ENCODE measurements around the gene FMN1. TPM values are rescaled to one million over a fixed set of nuclear protein-coding genes. Genes with fewer than 3 reads are reported as not detected.

The FMN1 gene
- total RNA-seq, 1 donor from 2014 or later = 0.02 TPM

DNA sequence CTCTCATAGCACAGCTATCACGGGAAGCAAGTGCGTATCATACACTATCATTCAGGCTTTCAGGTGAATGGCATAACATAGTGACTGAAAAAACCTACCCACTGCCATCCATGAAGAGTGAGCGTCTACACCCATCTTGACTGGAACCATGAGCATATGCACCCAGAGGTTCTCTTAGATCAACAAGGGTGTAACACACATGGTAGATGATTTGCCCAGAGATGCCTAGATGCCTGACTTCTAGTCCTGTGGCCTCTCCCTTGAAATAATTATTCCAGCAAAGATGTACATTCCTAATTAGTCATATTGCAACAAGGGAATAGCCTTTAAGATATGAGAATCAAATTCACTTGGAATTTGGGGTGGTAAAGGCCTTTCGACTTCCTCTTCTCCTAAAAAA, 248.3 kb downstream of the FMN1 start:
- no peak for DNase-seq
- Mint-ChIP-seq H3K9me3 (no peaks in the 10 kb centered on the region), H3K4me3 (no peak overlapping the region), H3K27me3 (peaks cover 3% of the 10 kb centered on the region), H3K36me3 (ENCODE audit: low read depth) (no peaks in the 10 kb centered on the region), H3K4me1 (no peaks in the 10 kb centered on the region), H3K27ac (no peak overlapping the region)
- intact Hi-C loops (cut with micrococcal nuclease) = no loop called here

DNA sequence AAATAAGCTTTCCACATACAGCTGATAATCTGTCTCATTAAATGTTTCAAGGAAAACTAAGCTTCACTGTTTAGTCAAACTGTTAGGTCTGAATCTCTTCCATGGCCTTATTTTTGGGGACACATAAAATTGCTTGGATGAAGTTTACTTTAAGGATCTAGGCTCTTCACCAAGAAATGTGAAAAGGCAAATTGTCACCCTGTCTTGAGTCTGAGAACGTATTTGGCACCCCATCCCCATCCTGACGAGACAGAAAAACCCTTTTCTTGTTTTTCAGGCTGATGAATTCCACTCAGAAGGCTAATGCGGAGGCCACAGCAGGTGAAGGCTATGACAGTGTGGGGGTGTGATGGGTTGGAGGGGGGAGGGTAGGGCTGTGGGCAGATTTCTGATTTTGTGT, 250.1 kb downstream of the FMN1 start:
- Mint-ChIP-seq H3K36me3 (ENCODE audit: low read depth) (no peaks in the 10 kb centered on the region), H3K27ac (no peak overlapping the region), H3K4me3 (no peak overlapping the region), H3K27me3 (peaks cover 2% of the 10 kb centered on the region), H3K9me3 (no peaks in the 10 kb centered on the region), H3K4me1 (no peaks in the 10 kb centered on the region)
- DNase-seq = no peak
- intact Hi-C loops (cut with micrococcal nuclease) = no loop called here

DNA sequence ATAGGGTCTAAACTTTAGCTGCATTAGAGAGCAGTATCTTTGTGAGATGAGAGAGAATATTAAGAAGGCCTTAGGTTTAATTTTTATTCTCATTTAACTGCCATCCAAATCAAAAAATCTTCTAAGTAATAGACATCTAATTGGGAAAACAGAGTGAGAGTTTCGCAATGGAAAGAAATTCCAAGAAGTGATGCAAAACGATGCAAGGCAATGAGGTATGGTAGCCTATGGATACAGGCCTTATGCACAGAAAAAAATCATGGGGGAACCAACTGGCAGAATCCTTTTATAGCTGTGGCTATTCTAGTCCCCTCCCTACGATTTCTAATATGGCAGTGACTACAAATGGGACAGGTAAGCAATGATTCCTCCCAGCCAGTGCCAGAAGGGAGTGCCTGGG, 250.8 kb downstream of the FMN1 start:
- intact Hi-C loops (cut with micrococcal nuclease) = no loop called here
- H3K9me3 Mint-ChIP-seq = no peaks in the 10 kb centered on the region
- H3K27ac Mint-ChIP-seq = no peak overlapping the region
- H3K27me3 Mint-ChIP-seq = no peaks in the 10 kb centered on the region
- DNase-seq = no peak
- H3K4me3 Mint-ChIP-seq = no peak overlapping the region
- no peaks in the 10 kb centered on the region for H3K4me1 Mint-ChIP-seq
- no peaks in the 10 kb centered on the region for H3K36me3 Mint-ChIP-seq (ENCODE audit: low read depth)

DNA sequence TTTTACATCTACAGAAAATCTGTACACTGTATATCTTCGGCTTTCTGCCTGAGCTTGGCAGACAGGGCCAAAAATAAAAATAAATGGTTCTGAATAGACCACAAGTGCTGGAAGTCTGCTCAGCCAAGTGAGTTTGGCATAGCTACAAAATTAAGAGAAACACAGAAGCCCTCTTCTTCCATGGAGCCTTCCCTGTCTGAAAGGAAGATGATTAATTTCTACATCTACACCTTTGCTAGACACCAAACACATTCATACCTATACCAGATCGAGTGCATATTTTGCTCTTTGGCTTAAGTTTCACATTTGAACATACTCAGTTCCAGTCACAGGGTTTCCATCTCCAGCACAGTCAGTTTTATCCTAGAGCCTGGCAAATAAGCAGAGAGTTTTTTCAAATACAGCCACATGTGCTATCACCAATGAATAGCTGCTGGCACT, 252.1 kb downstream of the FMN1 start:
- no peaks in the 10 kb centered on the region for H3K4me1 Mint-ChIP-seq
- intact Hi-C loops (cut with micrococcal nuclease) = no loop called here
- DNase-seq = no peak
- H3K4me3 Mint-ChIP-seq = no peak overlapping the region
- H3K27ac Mint-ChIP-seq = no peak overlapping the region
- H3K27me3 Mint-ChIP-seq = peaks cover 2% of the 10 kb centered on the region
- no peaks in the 10 kb centered on the region for H3K36me3 Mint-ChIP-seq (ENCODE audit: low read depth)
- H3K9me3 Mint-ChIP-seq = no peaks in the 10 kb centered on the region

DNA sequence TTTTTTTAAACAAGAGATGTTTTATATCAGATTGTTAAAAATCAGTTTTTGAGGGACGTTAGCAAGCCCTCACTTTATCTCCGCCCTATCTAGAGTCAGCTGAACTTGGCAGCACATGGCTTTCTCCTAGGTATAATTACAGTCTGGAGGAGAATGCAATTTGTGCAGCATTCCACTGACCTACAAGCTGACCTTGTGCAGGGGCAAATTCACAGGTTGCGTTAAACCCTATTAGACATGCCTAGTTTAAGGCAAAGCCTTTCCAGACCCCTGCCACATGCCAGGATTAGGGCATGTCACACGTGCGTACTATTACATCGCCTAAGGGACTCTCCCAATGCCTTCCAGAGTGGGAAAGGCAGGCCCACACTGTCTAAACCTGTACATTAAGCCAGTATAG, 252.7 kb downstream of the FMN1 start:
- no peaks in the 10 kb centered on the region for H3K36me3 Mint-ChIP-seq (ENCODE audit: low read depth)
- H3K27me3 Mint-ChIP-seq = peaks cover 2% of the 10 kb centered on the region
- H3K4me1 Mint-ChIP-seq = no peaks in the 10 kb centered on the region
- no peak overlapping the region for H3K4me3 Mint-ChIP-seq
- no peak overlapping the region for H3K27ac Mint-ChIP-seq
- no peak for DNase-seq
- intact Hi-C loops (cut with micrococcal nuclease) = no loop called here
- no peaks in the 10 kb centered on the region for H3K9me3 Mint-ChIP-seq

DNA sequence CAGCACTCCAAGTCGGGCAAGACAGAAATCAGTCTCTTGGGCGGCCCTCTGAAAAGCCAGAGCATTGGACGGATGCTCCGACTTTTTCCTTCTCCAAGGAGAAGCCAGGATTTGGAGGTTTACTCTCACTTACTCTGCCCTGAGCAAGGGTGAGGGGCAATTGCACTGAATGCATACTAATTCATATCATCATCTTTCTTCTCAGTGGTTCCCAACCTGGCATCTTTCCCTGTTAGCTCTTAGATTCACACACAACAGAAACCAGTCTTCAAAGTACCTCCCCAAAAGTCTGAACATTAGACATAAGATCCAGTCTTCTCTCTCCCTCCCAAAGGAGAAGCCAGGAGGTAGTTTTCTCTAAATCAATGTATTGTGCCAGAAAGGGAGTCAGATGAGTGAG, 257.5 kb downstream of the FMN1 start:
- Mint-ChIP-seq H3K36me3 (ENCODE audit: low read depth) (no peaks in the 10 kb centered on the region), H3K27me3 (peaks cover 9% of the 10 kb centered on the region), H3K27ac (no peak overlapping the region), H3K4me3 (no peak overlapping the region), H3K9me3 (no peaks in the 10 kb centered on the region), H3K4me1 (no peaks in the 10 kb centered on the region)
- intact Hi-C loops (cut with micrococcal nuclease) = no loop called here
- no peak for DNase-seq

DNA sequence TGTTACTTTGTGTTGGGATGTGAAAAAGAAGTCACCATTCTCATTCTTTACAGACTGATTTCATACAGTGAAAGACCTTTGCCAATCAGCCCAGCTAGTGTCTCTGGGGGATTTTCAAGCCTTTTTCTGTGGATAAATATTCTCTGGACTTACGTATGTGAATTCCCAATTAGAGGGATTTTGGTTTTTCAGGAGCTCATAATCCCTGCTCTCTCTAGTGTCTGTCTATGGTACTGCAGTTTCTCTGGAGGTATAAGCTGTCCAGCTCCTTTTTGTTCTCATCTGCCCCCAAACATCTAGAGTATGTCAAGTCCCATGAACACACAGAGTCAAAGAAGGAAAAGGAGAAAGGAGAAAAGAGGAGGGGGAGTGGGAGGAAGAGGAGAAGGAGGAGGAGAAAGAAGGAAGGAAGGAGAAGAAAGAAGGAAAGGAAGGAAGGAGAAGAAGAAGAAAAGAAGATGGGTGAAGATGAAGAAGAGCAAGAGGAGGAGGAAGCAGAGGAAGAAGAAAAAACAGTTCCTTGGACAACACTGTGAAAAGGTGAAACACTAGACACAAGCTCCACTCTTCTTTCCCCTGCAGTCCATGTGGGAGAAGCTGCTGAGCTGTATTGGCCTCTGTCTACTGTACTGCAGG, 258.1 kb downstream of the FMN1 start:
- Mint-ChIP-seq H3K4me3 (no peak overlapping the region), H3K27me3 (peaks cover 11% of the 10 kb centered on the region), H3K27ac (no peak overlapping the region), H3K4me1 (no peaks in the 10 kb centered on the region), H3K36me3 (ENCODE audit: low read depth) (no peaks in the 10 kb centered on the region), H3K9me3 (no peaks in the 10 kb centered on the region)
- intact Hi-C loops (cut with micrococcal nuclease) = no loop called here
- no peak for DNase-seq

DNA sequence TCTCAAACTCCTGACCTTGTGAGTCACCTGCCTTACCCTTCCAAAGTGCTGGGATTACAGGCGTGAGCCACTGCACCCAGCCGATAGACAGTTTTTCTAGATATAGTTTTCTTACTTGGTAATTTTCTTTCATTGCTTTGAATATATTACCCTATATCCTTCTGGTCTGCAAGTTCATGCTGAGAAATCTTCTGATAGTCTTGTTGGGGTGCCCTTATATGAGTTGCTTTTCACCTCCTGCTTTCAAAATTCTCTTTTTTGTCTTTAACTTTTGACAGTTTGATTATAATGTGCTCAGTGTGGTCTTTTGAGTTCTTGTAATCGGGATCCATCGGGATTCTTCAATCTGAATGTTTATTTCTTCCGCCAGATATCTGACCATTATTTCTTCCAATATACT, 259.4 kb downstream of the FMN1 start:
- H3K9me3 Mint-ChIP-seq = no peaks in the 10 kb centered on the region
- no peaks in the 10 kb centered on the region for H3K4me1 Mint-ChIP-seq
- no peak for DNase-seq
- intact Hi-C loops (cut with micrococcal nuclease) = no loop called here
- H3K27me3 Mint-ChIP-seq = peaks cover 15% of the 10 kb centered on the region
- no peak overlapping the region for H3K4me3 Mint-ChIP-seq
- H3K27ac Mint-ChIP-seq = no peak overlapping the region
- no peaks in the 10 kb centered on the region for H3K36me3 Mint-ChIP-seq (ENCODE audit: low read depth)

DNA sequence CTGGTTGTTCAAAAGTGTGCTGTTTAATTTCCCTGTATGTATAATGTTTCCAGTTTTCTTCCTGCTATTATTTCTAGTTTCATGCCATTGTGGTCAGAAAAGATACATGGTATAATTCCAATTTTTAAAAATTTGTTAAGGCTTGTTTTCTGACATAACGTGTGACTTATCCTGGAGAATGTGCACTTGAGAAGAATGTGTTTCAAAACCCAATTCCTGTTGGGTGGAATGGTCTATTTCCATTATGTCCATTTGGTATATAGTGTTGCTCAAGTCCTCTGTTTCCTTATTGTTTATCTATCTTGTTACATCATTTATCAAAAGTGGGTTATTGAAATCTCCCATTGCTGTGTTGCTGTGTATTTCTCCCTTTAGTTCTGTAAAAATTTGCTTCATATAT, 261.3 kb downstream of the FMN1 start:
- H3K36me3 Mint-ChIP-seq (ENCODE audit: low read depth) = no peaks in the 10 kb centered on the region
- no peak overlapping the region for H3K4me3 Mint-ChIP-seq
- no peak for DNase-seq
- H3K9me3 Mint-ChIP-seq = no peaks in the 10 kb centered on the region
- peaks cover 15% of the 10 kb centered on the region for H3K27me3 Mint-ChIP-seq
- no peaks in the 10 kb centered on the region for H3K4me1 Mint-ChIP-seq
- no peak overlapping the region for H3K27ac Mint-ChIP-seq
- intact Hi-C loops (cut with micrococcal nuclease) = no loop called here

DNA sequence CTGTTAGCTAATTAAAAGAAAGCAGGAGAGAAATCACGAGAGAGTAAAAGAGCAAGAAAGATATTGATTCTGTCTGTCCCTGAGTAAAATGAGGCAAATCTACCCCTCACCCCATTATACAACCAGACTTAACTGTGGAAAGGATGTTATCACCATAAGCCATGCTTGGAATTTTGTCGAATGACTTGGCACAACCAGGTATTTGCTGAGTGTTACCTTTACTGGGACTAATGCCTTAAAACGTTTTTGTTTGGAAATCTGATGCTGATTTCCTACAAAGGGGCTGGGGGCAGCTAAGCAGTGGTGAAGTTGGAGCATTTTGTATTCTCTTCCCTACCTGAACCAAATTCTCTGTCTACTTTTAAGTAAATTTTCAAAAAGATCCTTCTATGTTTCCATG, 265.6 kb downstream of the FMN1 start:
- H3K4me1 Mint-ChIP-seq = no peaks in the 10 kb centered on the region
- H3K36me3 Mint-ChIP-seq (ENCODE audit: low read depth) = no peaks in the 10 kb centered on the region
- intact Hi-C loops (cut with micrococcal nuclease) = no loop called here
- DNase-seq = no peak
- no peak overlapping the region for H3K27ac Mint-ChIP-seq
- H3K4me3 Mint-ChIP-seq = no peak overlapping the region
- H3K27me3 Mint-ChIP-seq = peaks cover 13% of the 10 kb centered on the region
- H3K9me3 Mint-ChIP-seq = no peaks in the 10 kb centered on the region

DNA sequence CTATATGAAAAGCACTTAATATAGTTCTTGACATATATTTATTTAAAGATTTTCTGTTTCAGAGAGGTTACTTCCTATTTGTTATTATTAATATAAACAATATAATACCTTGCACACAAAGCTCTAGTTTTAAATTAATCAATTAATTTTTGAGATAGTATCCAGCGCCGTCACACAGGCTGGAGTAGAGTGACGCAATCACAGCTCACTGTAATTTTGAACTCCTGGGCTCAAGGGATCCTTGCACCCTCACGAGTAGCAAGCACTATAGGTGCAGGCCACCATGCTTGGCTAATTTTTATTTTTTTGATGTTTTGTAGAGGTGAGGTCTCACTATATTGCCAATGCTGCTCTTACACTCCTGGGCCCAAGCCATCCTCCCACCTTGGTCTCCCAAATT, 267.4 kb downstream of the FMN1 start:
- Mint-ChIP-seq H3K36me3 (ENCODE audit: low read depth) (no peaks in the 10 kb centered on the region), H3K4me1 (no peaks in the 10 kb centered on the region), H3K4me3 (no peak overlapping the region), H3K27ac (no peak overlapping the region), H3K27me3 (peaks cover 6% of the 10 kb centered on the region), H3K9me3 (no peaks in the 10 kb centered on the region)
- intact Hi-C loops (cut with micrococcal nuclease) = no loop called here
- DNase-seq = no peak

DNA sequence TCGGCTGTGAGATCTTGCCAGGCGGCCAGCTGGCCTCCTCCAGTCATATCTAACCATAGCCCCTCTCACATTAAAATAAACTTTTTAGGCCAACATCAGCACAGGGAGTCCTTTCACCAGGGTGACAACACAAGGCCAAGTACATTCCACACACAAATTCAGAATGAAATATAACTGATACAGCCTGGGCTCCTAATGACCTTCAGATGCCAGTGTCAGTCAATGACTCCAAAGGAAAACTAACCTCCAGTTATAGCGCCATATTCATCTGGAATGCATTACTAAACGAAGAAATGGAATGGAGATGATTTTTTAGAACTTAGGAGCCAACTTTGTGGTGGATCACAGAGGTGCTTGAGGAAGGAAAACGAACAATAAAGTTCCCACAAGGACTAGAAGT, 271.3 kb downstream of the FMN1 start:
- no peaks in the 10 kb centered on the region for H3K4me1 Mint-ChIP-seq
- H3K9me3 Mint-ChIP-seq = no peaks in the 10 kb centered on the region
- no peak for DNase-seq
- H3K27me3 Mint-ChIP-seq = no peaks in the 10 kb centered on the region
- intact Hi-C loops (cut with micrococcal nuclease) = no loop called here
- H3K4me3 Mint-ChIP-seq = no peak overlapping the region
- H3K27ac Mint-ChIP-seq = no peak overlapping the region
- H3K36me3 Mint-ChIP-seq (ENCODE audit: low read depth) = no peaks in the 10 kb centered on the region

DNA sequence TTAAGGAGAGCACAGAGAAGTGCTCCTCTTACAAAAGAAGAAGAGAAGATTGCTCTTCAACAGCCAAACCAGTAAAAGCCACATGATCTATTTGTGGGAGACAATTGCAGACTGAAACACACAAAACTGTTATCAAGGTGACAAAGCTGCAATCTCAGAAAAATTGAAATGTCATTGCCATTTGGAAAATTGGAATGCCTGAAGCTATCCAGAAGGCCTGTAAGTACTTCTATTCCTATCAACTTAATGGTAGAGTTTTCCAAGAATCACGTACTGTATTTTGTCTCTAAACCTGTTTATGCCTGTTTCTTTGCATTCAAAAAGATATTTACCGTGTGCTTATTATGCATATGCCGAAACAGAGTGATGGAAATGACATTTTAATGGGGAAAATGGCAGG, 272.0 kb downstream of the FMN1 start:
- intact Hi-C loops (cut with micrococcal nuclease) = no loop called here
- Mint-ChIP-seq H3K36me3 (ENCODE audit: low read depth) (no peaks in the 10 kb centered on the region), H3K4me1 (no peaks in the 10 kb centered on the region), H3K27ac (no peak overlapping the region), H3K27me3 (no peaks in the 10 kb centered on the region), H3K4me3 (no peak overlapping the region), H3K9me3 (no peaks in the 10 kb centered on the region)
- DNase-seq = no peak

DNA sequence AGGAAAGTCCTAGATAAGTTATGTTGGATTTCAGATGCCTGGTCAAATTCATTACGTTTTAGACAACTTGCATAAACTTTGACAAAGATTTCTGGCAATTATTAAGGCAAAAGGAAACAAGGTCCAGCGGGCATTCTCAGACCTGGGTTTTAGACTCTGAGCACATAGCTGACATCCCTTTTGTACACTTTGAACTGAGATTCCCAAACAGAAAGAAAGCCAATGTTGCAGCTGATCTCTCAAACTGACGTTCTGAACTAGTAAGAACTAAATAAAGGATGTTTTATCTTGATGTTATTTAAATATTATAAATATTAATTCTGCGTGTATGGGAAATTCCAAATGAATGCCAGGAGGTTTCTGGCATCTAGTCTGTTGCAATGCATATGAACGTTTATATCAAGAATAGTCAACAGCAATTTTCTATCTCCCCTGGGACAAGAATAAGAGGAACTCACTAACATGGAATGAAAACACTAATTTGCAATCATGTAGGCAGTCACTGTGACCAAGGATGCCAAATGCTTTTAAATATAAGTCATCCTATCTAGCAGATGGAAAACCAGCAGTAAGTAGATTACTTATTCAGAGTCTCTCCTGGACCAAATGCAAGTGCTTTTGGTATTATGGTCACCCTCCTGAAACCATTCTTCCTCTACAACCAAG, 274.6 kb downstream of the FMN1 start:
- Mint-ChIP-seq H3K4me1 (no peaks in the 10 kb centered on the region), H3K27ac (no peak overlapping the region), H3K27me3 (peaks cover 4% of the 10 kb centered on the region), H3K4me3 (no peak overlapping the region), H3K36me3 (ENCODE audit: low read depth) (no peaks in the 10 kb centered on the region), H3K9me3 (no peaks in the 10 kb centered on the region)
- no peak for DNase-seq
- intact Hi-C loops (cut with micrococcal nuclease) = no loop called here

DNA sequence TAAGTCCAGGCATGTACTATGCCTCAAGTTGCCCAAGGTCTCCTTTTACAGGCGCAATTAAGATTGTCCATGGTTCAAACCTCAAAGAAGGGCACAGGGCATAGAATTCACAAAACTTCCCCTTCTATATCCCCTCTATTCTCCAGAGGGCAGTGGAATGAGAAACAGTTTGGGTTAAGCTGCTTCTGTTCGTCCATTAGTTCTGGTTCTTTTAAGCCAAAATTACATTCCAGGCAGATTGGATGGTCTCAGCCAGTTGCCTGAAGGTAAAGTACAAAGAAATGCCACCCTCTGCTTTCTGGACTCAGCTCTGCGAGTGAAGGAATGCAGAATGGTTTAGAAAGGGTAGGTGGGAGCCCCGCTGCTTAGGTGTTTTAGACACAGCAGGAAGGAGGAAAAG, 276.0 kb downstream of the FMN1 start:
- Mint-ChIP-seq H3K4me1 (no peaks in the 10 kb centered on the region), H3K4me3 (no peak overlapping the region), H3K27me3 (peaks cover 6% of the 10 kb centered on the region), H3K9me3 (no peaks in the 10 kb centered on the region), H3K36me3 (ENCODE audit: low read depth) (no peaks in the 10 kb centered on the region), H3K27ac (no peak overlapping the region)
- intact Hi-C loops (cut with micrococcal nuclease) = no loop called here
- no peak for DNase-seq

Measured in activated CD4-positive, alpha-beta T cell treated with anti-CD3 and anti-CD28 coated beads, Interleukin-2, amount 10 ng/mL, durations not matched to agents 24 days and 14 days (primary cell).